Stimulated activated naive CD8-positive, alpha-beta T cell treated with anti-CD3 and anti-CD28 coated beads, Interleukin-15, Interleukin-2, amounts not matched to agents 100 U/mL and 50 U/mL, for 24 hours (primary cell): ENCODE measurements around the gene STAG1.
"Not testable (repeated sequence)": the region's sequence is repeated elsewhere in the genome, so short reads cannot be mapped to it uniquely, and the experiment has no call there.

Experiments
- ATAC-seq: fragments of 150-1000 bp; cut with Tn5 transposase; one replicate; pipeline ENCODE4 v1.10.0; 2021
- DNase-seq: peaks from one replicate; pipeline ENCODE4 v3.0.0; 2021

The STAG1 gene

DNA sequence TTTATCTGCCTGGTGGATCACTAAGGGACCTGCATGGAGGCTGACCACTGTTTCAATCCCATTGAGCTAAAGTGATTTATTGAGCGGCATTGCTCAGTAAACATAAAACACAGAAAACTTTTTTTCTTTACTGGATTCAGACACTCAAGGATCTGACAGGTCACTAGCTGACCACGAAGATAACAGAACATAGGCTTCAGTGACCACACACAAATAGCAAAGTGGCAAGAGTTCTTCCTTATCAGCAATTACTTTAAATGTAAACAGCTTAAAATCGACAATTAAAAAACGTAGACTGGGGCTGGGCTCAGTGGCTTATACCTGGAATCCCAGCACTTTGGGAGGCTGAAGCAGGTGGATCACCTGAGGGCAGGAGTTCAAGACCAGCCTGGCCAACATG, 48.7 kb downstream of the STAG1 start:
- DNase-seq (no peak), ATAC-seq (no peak)

- no peak for ATAC-seq
- DNase-seq, result no peak
Observed at GRCh38 chr3:136699271-136699828, 52.8 kb downstream of the STAG1 start.

GRCh38 chr3:136698361-136698760, 53.8 kb downstream of the STAG1 start:
- DNase-seq, result no peak
- no peak for ATAC-seq

GRCh38 chr3:136696797-136697196, 55.4 kb downstream of the STAG1 start:
- ATAC-seq, result no peak
- no peak for DNase-seq

DNA sequence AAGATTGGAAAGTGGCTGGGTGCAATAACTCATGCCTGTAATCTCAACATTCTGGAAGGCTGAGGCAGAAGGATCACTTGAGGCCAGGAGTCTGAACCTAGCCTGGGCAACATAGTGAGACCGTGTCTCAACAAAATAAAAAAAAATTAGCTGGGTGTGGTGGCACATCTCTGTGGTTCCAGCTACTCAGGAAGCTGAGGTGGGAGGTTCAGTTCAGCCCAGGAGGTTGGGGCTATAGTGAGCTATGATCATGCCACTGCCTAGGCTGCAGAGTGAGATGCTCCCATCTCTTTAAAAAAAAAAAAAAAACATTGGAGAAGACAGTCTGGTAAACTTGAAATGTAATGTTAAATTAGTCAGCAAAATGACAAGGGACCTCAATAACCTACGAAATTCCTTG, 57.9 kb downstream of the STAG1 start:
- no peak for ATAC-seq
- no peak for DNase-seq

DNA sequence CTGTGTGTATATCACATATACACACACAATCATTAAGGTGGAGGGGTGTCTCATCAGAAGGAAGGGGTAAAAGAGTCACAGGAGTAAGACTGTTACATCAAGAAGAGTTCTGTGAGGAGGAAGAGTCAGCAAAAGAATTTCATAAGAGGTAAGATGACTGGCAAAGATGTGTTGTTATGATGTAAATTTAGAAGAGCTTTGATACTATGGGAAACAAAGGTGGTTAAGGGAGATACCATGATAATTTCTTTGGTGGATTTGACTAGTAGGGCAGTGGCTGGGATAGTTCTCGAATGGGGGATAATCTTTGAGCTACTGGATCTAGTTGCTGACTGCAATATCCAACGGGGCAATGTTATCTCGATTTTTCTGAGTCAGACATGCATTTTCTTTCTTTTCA, 61.6 kb downstream of the STAG1 start:
- DNase-seq (no peak), ATAC-seq (no peak)

DNA sequence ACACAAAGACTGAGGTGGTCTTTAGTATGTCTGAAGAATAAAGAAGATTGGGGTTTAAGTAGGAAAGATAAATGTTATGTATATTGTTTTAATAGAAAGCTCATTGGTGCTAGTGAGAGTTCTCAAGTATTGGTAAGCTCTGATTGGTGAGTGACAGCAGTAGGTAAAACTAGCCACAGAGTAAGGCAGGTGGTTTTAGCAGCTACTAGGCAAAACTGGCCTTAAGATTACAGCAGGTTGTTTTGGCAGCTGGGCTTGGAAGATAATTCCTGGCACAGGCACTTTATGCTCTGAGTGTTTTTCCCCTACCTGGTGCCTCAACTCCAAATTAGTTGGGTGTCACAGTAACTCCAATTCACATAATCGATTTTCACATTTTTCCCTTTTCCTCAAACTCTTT, 66.3 kb downstream of the STAG1 start:
- no peak for ATAC-seq
- no peak for DNase-seq

- ATAC-seq (no peak), DNase-seq (no peak)
Observed at GRCh38 chr3:136682740-136683312, 69.4 kb downstream of the STAG1 start.

DNA sequence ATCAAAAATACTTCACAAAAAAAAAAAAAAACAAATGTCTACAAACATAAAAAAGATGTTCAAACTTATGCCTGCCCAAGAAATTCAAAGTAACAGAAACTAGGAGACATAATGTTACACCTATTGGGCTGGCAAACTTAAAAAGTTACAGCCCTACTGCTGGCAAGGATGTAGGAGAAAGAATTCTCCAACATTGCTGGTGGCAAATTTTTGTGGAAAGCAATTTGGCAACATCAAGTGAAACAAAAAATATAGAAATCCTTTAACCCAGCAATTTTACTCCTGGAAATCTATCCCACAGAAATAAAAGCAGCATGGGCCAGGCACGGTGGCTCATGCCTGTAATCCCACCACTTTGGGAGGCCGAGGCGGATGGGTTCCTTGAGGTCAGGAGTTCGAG, 73.2 kb downstream of the STAG1 start:
- no peak for DNase-seq
- no peak for ATAC-seq

GRCh38 chr3:136676009-136676408, 76.2 kb downstream of the STAG1 start:
- no peak for DNase-seq
- no peak for ATAC-seq

- ATAC-seq (no peak), DNase-seq (no peak)
Observed at GRCh38 chr3:136675150-136675858, 76.9 kb downstream of the STAG1 start.

GRCh38 chr3:136672457-136672856, 79.7 kb downstream of the STAG1 start:
- DNase-seq (no peak), ATAC-seq (no peak)

GRCh38 chr3:136671921-136672320, 80.3 kb downstream of the STAG1 start:
- no peak for DNase-seq

GRCh38 chr3:136670166-136670565, 82.0 kb downstream of the STAG1 start:
- ATAC-seq (no peak), DNase-seq (no peak)

More at GRCh38 chr3:136671921-136672320, 80.3 kb downstream of the STAG1 start:
- no peak for ATAC-seq

DNA sequence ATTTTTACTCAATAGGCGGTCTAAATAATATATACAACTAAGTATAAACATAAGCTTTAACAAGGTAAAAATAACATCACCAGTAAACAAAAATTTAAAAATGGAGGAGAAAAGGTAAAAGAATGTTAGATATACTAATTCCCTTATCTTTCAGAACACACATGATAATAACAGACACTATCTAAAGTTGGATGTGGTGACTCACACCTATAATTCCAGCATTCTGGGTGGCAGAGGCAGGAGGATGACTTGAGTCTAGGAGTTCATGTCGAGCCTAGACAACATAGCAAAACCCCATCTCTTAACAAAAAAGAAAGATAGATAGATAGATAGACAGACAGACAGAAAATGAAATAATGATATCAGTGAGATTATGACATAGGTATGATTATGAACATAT, 85.1 kb downstream of the STAG1 start:
- DNase-seq, result no peak

GRCh38 chr3:136666301-136666700, 85.9 kb downstream of the STAG1 start:
- DNase-seq, ATAC-seq: not testable (repeated sequence)

More for the DNA sequence above, 85.1 kb downstream of the STAG1 start:
- ATAC-seq, result no peak

- no peak for DNase-seq
- ATAC-seq, result no peak
Observed at GRCh38 chr3:136664771-136665170, 87.4 kb downstream of the STAG1 start.

DNA sequence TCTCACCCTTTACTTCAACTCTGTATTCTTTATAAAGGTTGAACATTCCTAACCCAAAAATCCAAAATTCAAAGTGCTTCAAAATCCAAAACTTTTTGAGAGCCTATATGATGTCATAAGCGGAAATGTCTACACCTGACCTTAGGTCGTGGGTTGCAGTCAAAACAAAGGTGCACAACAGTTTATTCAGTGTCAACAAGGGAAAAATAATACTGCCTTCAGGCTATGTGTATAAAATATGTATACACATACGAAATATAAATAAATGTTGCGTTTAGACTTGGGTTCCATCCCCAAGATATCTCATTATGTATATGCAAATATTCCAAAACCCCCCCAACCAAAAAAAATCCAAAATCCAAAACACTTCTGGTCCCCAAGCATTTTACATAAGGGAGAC, 90.9 kb downstream of the STAG1 start:
- no peak for ATAC-seq
- no peak for DNase-seq

- no peak for DNase-seq
- no peak for ATAC-seq
Observed at GRCh38 chr3:136658946-136659682, 93.1 kb downstream of the STAG1 start.

GRCh38 chr3:136657526-136657925, 94.7 kb downstream of the STAG1 start:
- DNase-seq (no peak), ATAC-seq (no peak)

DNA sequence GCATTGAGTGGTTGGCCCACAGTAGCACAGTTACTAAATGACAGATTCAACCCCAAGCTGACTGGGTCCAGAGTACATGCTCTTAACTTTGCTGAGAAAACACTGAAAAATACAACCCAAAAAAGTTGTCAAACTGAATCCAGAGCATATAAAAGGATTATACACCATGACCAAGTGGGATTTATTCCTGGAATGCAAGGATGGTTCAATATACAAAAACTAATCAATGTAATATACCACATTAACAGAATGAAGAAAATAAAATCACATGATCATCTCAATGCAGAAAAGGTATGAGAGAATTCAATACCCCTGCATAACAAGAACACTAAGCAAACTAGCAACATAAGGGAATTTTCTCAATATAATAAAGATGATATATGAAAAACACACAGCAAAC, 98.5 kb downstream of the STAG1 start:
- DNase-seq, result no peak
- no peak for ATAC-seq

DNA sequence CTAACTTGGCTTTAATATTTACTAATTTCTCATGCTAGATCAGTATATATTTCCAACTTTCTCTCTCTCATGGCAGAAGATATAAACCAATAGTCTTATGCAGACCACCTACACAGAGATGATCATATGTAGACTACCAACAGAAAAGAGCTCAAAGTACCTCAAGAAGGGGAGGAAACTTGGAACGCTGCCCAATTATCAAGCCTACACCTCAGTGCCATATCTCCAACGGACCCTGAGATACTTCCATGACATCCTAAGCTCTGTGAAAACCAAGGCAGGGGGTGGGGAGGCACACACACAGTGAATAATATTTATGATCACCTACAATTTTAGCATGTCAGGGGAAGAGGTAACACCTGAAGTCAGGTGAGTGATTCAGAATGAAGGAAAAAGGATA, 100.6 kb downstream of the STAG1 start:
- ATAC-seq, result no peak

DNA sequence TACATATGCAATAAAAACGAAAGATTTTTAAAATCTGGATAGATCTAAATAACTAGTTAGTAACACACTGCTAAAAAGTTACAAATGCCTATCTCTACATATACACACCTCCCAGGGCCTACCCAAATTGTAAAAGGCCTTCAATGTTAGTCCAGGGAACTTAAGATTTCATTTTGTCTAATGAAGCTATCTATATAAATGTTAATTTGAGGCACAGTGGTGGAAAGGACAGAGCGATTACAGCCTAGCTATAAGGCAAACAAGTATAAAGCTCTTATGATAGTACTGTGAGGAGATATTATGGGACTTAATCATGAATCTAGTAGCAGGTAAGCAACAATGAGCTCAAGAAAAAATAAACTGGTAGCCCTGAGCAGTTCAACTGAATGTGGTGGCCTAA, 101.7 kb downstream of the STAG1 start:
- DNase-seq, result no peak
- no peak for ATAC-seq

More for the DNA sequence above, 100.6 kb downstream of the STAG1 start:
- no peak for DNase-seq
